ENCODE data around the gene ASPN. TPM values are rescaled to one million over a fixed set of nuclear protein-coding genes. Genes with fewer than 3 reads are reported as not detected.

The ASPN gene
- total RNA-seq, 2 experiments from 2014 or later, result not detected

- ChIA-PET POLR2A (no interaction called here), CTCF (no interaction called here)
Measured at GRCh38 chr9:92480291-92480771, 2.0 kb downstream of the ASPN start.

- CTCF ChIA-PET, result no interaction called here
- POLR2A ChIA-PET, result no interaction called here
Measured at GRCh38 chr9:92479346-92479745, 3.0 kb downstream of the ASPN start.

- CTCF ChIA-PET, result no interaction called here
Measured at GRCh38 chr9:92478783-92479182, 3.5 kb downstream of the ASPN start.

GRCh38 chr9:92476962-92477361 is 5.3 kb downstream of the ASPN start:
- ChIA-PET CTCF (no interaction called here), POLR2A (no interaction called here)

More at GRCh38 chr9:92478783-92479182, 3.5 kb downstream of the ASPN start:
- POLR2A ChIA-PET, result no interaction called here

DNA sequence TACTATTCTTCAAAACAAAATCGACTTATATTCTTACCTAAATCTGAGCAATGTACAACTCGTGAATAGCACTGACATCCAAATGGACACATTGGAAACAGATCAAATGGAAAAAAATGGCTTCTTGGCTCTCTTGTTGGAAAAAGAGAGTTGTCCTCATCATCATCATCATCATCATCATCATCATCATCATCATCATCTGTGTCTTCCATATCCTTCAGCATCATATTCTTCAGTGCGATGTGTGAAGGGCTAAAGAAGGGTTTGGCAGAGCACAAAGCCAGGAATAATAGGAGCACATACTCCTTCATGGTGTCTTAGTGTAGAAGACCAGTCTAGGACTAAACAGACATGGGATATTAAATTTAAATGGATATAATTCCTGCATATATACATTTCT is 7.7 kb downstream of the ASPN start:
- CTCF ChIA-PET, result no interaction called here
- POLR2A ChIA-PET, result no interaction called here

DNA sequence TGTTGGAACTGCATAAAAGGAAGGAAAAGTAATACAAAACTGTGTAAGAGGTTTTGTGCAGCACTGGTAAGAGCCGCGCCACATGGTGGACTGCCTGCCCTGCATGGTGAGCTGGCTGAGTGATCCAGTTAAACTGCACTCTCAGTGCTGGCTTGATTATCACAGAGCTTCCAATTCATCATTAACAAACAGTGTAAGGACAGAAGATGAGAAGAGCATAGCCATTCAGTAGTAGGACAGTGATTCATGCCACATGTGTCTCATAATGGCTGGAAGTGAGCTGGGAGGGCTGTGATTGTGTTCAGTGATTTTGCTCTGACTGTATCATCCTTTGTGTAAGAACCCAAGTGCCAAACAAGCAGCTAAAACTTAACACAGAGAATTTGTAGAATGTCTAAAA is 14.1 kb downstream of the ASPN start:
- POLR2A ChIA-PET, result no interaction called here
- CTCF ChIA-PET, result no interaction called here

DNA sequence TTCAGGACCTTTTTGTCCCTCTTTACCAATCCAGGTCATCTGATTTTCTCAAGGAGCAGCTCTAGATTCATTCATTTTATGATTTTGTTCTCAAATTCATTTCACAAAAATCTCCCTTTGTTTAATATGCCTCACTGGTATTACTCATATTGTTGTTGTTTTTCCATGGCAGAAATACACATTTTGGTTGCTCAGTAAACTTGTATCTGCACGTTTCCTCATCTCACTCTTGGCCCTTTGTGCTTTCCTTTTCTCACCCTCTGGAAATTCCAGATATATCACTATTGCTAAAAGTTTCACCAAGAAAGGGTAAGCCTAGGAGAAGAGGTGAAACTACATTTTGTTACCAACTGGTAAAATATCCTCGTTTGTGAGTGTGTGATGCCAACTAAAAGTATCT is 14.8 kb downstream of the ASPN start:
- POLR2A ChIA-PET, result no interaction called here
- CTCF ChIA-PET, result no interaction called here

DNA sequence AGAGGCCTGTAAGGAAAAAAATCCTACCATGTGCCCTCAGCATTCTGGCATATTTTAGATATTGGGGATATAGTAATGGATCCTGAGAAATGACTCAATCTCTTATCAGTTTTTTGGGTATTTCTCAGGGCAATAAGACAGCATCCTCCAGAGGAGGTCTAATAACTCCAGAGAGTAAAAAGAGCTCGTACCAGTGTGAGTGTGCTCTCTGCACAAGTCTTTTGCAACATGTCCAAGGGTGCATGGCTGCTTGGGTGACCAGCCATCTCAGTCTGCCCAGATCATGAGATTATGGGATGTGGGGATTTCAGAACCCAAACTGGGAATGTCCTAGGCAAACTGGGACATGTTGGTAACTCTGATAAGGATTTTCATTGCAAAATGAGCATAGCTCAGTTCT is 15.3 kb downstream of the ASPN start:
- ChIA-PET CTCF (no interaction called here), POLR2A (no interaction called here)

GRCh38 chr9:92463984-92464383 is 18.3 kb downstream of the ASPN start:
- POLR2A ChIA-PET, result no interaction called here
- CTCF ChIA-PET, result no interaction called here

DNA sequence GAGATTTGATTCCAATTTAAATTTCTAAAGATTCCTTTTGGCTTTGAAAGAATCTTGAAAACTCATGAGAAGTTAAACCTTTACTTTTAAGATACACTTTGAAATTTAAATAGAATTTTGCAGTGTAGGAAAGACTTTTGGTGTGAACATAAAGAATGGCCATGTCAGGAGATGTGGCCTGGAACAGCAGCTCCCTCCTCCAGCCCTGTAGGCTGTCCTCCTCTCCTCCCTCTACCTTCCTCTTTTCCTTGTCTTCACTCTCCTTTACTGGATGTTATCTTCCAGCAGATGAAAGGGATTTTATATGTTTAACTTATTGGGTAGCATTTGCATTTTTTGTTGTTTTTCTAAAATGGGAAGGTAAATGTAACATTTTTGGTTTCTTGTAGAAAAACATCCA is 18.9 kb downstream of the ASPN start:
- CTCF ChIA-PET, result no interaction called here
- POLR2A ChIA-PET, result no interaction called here

- POLR2A ChIA-PET, result no interaction called here
- CTCF ChIA-PET, result no interaction called here
Measured at GRCh38 chr9:92457576-92457975, 24.7 kb downstream of the ASPN start.

DNA sequence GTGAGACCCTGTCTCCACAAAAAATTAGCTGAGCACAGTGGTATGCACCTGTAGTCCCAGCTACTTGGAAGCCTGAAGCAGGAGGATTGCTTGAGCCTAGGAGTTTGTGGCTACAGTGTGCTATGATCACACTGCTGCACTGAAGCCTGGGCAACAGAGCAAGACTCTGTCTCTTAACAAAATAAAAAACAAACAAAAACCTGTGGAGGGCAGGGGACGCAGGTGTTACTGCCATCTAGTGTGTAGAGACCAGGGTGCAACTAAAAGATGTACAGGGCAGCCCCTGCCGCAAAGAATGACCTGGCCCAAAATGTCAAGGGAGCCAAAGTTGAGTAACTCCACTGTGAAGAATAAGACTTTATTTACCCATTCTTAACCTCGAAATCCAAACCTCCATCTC is 27.1 kb downstream of the ASPN start:
- CTCF ChIA-PET, result no interaction called here

DNA sequence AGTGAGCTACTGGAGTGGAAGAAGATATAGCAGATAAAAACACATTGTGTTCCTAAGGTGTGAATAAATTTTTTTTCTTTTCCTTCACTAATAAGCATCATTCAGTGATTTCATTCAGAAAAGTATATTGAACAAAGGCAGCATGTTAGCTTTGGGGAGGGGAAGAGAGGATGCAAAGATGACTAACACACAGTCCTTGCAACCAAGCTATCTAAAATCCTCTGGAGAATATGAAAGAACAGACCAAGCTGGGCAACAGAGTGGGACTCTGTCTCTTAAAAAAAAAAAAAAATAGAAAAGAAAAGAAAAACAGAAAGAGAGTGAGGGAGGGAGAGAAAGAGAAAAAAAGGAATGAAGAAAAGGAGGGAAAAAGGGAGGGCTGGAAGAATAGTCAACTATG is 35.8 kb downstream of the ASPN start:
- CTCF ChIA-PET, result no interaction called here
- POLR2A ChIA-PET, result no interaction called here

More for the DNA sequence above, 27.1 kb downstream of the ASPN start:
- POLR2A ChIA-PET, result no interaction called here

GRCh38 chr9:92444841-92445240 is 37.5 kb downstream of the ASPN start:
- ChIA-PET CTCF (no interaction called here), POLR2A (no interaction called here)

DNA sequence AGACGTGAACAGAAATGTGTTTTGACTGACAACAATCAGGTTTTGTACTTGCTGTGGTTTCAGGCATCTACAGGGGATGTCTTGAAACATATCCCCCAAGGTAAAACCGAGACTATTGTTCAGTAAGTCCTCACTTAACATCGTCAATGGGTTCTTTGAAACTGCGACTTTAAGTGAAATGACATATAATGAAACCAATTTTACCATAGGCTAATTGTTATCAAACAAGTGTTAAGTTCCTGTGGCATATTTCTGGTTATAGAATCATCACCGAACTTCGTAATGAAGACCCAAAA is 41.6 kb downstream of the ASPN start:
- ChIA-PET POLR2A (no interaction called here), CTCF (interaction anchor here (0.6 kb wide), 1 partner anchor 310 kb away, joined by 3 read pairs; no protein-coding TSS in a partner anchor)

DNA sequence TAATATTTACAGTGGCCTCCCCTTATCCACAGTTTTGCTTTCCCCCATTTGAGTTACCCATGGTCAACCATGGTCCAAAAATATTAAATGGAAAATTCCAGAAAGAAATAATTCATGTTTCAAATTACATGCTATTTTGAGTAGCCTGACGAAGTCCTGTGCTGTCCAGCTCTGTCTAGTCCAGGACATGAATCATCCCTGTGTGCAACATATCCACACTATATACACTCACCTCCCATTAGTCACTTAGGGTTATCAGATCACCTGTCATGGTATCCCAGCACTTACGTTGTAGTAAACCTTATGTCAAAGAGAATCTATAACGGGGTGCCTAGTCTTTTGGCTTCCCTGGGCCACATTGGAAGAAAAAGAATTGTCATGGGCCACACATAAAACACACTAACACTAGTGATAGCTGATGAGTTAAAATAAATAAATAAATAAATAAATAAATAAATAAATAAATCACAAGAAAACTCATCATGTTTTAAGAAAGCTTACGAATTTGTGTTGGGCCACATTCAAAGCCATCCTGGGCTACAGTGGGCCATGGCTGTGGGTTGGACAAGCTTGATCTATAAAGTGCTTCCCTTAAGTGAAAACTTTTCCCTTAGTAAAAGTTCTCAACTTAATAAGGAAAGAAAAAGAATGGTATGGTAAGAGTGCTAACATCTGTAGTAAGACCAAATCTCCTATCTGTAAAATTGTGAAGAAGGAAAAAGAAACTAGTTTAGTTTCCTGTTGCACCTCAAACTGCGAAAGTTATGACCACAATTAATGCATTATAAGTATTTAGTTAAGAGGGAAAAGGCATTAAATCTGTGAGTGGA is 42.2 kb downstream of the ASPN start:
- ChIA-PET CTCF (interaction anchor here (0.6 kb wide), 1 partner anchor 311 kb away, joined by 3 read pairs; no protein-coding TSS in a partner anchor), POLR2A (interaction anchor here (0.6 kb wide), 1 partner anchor 227 kb away, joined by 3 read pairs; no protein-coding TSS in a partner anchor)

GRCh38 chr9:92438900-92439526 is 43.3 kb downstream of the ASPN start:
- CTCF ChIA-PET, result no interaction called here
- POLR2A ChIA-PET, result interaction anchor here (0.5 kb wide), 1 partner anchor 40 kb away, joined by 5 read pairs; no protein-coding TSS in a partner anchor

GRCh38 chr9:92435263-92435662 is 47.0 kb downstream of the ASPN start:
- ChIA-PET POLR2A (no interaction called here), CTCF (no interaction called here)

DNA sequence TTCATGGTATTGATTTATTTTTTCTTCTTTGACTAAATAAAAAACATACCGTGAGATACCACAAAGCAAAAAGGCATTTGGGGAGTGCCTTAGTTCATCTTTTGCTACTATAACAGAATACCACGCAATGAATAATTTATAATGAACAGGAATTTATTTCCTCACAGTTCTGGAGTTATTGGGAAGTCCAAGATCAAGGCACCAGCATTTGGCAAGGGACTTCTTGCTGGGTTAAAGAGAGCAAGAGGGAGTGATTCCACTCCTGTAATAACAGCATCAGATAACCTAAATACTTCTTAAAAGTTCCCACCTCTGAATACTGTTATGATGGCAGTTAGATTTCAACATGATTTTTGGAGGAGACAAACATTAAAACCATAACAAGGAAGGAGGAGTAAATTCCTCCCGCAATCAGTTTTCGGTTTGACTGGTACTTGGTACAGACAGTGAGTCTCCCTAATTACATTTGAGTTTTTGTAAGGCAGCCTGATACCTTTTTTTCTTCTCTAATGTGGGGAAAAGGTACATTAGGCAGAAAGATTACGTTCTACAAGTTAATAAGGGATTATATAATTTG is 49.2 kb downstream of the ASPN start:
- POLR2A ChIA-PET, result no interaction called here
- CTCF ChIA-PET, result no interaction called here

GRCh38 chr9:92432350-92432749 is 50.0 kb downstream of the ASPN start:
- POLR2A ChIA-PET, result no interaction called here
- CTCF ChIA-PET, result no interaction called here

GRCh38 chr9:92429836-92430235 is 52.5 kb downstream of the ASPN start:
- ChIA-PET POLR2A (no interaction called here), CTCF (no interaction called here)

Measured in activated CD8-positive, alpha-beta memory T cell treated with anti-CD3 and anti-CD28 coated beads for 36 hours (primary cell).